Spleen (tissue), 7 donors: ENCODE data around the gene MRPL40.

Experiments used
- CTCF ChIP-seq, 11 experiments: fragments of 200-600 bp in 7 of 11; fragments of 450-650 bp in 4 of 11; sonication (generic) in 4 of 11; IDR thresholded peaks in 8 of 11; conservative IDR thresholded peaks in 3 of 11; 1 replicate in 7 of 11; 2 replicates in 4 of 11; pipeline versions ENCODE4 v1.4.0 to v1.8.0; 2016 to 2021; ENCODE audit warnings: antibody characterized with exemption in 11 of 11, inconsistent platforms in 4 of 11, mild to moderate bottlenecking in 1 of 11
- POLR2A ChIP-seq, 3 donors: fragments of 450-650 bp; IDR thresholded peaks; one replicate each; pipeline ENCODE4 v1.5.1; 2017; ENCODE audit warnings: antibody characterized with exemption in 3 of 3, mild to moderate bottlenecking in 1 of 3
- donor health status: DM: no; HTN: no; CAD: no; lungs with moderate emphysema.
- donor health status: DM: no; HTN: no; CAD: no.
- donor health status: DM: no; HTN: no; CAD: no.

GRCh38 chr22:19446603-19447329 is 14.4 kb downstream of the MRPL40 start:
- no peak for TF ChIP-seq POLR2A (IDR thresholded peaks at IDR 0.05)
- TF ChIP-seq CTCF (IDR thresholded peaks at IDR 0.05 in 8 of 11, conservative IDR thresholded peaks at IDR 0.05 in 3 of 11): no peak
